GM19397 (cell line): ENCODE measurements around the gene LY6G6D.
A peak's percentile ranks its signal among the peaks of the same experiment; 100 is the strongest.
"Not testable (repeated sequence)": the region's sequence is repeated elsewhere in the genome, so short reads cannot be mapped to it uniquely, and the experiment has no call there.

Experiments used
- ATAC-seq: cut with Tn5 transposase; IDR thresholded peaks from one replicate; pipeline ENCODE4 v1.9.1; 2021; ENCODE audit warnings: mild to moderate bottlenecking, moderate library complexity; ENCODE audit not compliant: unreplicated experiment

LY6G6D gene

DNA sequence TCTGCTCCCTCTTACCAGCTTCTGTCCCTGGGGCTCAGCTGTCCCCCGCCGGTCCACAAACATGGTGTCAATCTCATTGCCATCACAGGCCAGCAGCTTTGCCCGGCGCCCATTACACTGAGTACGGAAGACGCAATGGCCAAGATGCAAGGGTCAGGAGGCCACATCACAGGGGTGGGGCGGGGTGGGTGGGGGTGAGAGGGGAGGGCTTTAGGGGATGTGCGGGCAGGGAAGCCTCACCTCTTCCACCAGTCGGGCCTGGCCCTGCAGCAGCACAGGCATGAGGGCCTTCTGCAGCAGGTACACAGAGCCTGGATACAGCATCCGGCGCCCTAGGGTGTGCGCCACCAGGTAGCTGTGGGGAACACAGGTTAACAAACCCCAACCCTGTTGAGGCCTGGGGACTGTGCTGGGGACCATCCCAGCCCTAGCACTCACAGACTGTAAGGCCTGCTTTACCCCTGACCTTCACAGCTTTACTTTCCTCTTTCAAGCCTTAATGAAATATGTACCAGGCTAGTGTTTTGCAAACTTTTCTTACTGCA lies 23.5 kb upstream of the LY6G6D start:
- ATAC-seq = no peak

DNA sequence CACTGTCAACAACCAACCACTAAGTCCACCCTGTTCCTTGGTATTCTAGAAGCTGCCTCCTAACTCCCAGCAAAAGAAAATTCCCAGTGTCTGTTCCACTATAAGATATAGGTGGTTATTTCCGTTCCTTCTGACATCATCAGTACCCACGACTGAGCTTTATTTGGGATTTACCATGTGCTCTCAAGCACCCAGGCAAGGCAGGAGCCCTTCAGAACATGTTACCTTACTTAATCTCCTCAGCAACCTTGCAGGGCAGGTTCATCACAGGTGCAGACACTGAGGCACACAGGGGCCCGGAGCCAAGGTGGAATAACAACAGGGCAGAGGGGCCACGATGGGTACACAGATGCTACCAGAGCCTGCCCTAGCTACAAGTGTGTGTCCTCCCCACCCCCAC lies 22.8 kb upstream of the LY6G6D start:
- no peak for ATAC-seq

DNA sequence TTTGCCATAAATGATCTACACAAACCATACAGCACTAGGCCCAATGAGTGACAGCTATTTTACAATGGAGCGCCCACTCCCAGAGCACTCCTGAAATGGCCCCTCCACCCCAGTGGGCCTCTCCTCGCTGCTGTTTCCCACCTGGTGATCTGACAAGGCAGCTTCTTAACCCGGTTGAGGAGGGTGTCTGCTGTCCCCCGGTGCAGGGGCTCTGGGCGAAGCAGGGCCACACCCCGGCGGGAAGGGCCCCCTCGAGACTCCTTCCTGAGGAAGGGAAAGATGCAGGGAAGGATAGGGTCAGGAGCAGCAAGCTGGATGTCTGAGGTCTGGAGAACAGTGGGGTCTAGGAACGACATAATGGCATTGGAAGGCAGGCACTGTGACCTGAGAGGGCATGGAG lies 22.3 kb upstream of the LY6G6D start:
- no peak for ATAC-seq

DNA sequence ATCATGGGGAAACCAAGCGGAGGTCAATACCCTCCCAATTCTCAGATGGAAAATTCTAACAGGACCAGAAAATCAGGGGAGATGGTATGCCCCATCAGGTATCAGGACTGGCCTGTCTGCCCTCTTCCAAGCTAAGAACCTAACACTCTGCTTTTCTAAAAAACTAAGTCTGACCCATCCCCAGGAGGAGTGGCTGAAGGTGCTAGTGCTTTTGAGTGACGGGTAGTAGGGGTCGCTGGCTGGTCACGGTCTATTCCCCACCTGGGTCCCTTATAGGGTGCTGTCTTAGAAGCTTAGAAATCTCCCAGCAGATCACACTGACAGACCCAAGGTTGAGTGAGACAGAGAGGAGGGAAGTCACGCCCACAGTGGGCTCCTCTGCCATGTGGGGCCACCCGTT lies 21.6 kb upstream of the LY6G6D start:
- no peak for ATAC-seq

DNA sequence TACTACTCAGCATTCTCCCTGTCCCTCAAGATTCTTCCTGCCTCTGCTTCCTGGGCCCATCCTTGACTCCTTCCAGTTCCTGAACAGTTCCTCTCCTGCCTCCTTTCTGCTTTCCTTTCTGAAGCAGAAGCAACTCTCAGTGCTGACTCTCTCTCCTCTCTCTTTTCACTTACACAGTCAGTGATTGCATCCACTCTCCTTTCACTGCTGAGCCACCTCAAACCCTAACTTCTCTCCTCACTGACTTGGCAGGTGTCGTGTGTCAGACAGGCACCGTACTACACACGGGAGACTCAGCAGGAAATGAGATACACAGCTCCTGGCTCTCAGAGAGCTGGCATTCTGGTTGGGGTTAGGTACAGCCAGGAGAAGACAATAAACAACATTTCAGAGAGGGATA lies 17.6 kb upstream of the LY6G6D start:
- no peak for ATAC-seq

DNA sequence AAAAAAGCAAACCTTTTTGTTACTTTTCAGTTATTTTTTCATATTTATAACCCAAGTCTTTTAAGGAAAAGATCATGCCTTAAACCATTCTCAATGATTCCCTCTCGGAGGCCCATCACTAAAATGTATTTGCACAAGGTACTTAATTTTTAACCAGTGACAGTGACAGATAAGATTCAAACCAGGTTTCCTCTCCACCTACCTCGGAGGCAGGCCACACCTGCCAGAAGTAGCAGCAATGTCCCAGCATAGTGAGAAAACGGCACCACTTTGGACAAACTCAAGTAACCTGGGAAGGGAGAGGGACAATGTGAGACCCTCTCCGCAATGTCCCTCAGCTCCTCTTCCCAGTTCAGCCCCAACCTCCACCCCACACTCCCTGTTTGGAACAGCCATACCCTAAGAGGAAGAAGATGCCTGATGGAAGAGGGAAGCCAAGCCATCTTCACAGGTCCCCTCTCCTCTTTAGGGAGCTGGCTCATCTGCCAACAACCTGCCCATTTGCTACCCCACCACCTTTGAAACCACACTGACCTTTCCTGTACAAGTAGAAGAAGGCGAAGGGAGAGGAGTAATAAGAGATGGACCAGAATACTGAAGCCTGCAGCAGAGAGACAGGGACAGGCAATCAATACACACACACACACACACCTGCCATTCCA lies 14.3 kb upstream of the LY6G6D start:
- no peak for ATAC-seq

DNA sequence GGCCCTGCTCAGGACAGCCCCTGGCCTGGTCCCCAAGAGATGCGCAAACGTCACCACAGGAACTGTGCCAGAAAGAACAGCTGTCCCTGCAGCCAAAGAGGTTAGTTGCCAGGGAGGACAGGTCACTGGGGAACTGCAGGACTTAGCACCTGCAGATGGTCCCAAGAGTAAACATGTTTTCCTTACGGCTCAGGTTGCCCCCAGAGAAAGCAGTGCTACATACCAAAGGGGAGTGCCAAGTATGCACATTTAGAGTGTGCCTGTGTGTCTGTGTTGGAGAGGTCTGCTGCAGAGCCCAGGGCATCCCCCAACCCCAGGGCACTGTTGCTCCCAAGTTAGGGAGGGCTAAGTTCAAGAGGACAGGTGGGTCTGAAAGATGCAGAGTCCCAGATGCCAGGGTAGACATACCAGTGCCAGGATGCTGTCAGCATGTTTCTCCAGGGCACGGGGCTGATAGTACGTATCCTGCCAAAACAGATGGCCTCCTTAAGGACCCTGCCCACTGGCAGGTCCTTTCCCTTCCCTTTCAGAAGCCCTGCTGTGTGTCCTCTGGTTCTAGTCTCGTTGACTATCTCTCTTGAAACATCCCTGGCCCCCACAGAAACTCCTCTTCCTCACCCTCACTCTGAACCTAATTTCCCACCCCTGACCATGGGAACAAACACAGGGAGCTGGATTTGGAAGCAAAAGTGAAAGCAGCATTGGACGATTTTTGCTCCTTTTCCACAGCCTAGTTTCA lies 13.3 kb upstream of the LY6G6D start:
- ATAC-seq = no peak

DNA sequence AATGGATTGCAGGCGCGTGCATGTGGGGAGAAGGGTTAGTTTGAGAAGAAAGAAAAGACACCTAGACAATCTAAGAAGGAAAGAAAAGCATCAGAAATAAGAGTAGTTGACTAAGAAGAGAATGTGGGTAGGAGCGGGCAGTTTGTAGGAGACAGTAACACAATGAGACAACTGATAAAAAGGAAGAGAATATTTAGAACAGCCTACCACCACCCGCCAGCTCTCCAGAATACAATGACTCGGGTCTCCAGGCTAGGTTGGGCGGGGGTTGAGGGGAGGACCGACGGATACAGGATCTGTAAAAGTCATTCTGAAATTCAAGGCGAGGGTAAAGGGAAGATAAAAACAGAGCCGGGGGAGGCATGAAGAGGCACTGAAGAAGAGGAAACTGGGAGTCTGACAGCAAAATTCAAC lies 12.7 kb upstream of the LY6G6D start:
- ATAC-seq = no peak

DNA sequence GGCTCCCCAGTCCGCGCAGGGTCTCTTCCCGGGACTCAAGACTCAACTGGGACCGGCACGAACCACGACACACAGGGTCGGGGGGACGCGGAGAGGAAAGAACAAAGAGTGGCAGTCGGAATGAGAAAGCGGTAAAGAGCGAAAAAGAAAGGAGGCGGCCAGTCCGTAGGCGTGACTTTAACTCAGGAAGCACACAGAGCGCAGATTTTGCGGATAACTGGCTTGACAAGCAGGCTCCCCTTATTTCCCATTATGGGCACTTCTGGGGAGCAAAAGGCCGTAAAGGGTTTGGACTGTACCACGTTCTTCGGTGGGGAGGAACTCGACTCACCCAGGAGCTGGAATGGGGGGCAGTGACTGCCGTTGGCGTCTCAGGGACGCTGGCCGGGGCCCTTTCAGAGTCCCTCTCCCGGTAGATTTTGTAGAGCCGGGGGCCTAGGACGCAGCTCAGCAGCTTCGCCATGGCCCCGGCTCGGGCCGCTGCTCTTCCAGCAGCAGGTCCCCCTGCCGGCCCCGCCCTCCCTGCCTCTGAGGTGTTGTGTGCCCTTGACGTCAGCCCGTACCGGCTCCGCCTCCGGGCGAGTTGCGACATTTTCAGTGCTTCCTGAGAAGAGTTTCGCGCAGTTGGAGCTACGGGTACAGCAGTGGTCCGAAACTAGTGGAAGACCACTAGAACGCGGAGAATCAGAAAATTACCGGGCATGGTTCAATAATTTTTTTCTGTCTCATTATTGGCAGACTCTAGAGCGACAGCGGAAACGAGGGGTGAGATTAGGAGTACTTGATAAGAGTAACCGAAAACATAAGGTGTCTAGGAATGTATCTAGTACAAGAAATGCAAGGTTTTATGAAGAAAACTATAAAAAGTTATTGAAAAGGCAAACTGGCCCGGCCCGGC lies 12.1 kb upstream of the LY6G6D start, which contains the start of gene ABHD16A:
TSS of gene ABHD16A (minus strand) at position 506 of the 898 bp plus-strand sequence. CDS start at position 463, 43 bp downstream.
- peak; percentile 91 for ATAC-seq

DNA sequence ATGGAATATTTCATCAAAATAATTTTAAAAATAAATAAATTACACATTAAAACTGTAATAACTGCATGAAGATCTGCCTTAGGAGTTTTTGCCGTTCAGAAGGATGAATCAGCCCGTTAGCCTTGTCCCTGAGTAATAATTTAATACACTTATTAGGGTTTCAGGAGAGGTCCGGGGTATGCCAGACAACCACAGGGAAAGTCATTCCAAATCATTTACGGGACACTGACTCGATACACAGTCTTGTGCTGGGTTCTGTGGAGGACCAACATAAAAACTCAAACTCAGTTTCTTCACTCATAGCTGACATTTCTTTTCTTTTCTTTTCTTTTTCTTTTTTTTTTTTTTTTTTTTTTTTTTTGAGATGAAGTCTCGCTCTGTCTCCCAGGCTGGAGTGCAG lies 9.2 kb upstream of the LY6G6D start:
- no peak for ATAC-seq

DNA sequence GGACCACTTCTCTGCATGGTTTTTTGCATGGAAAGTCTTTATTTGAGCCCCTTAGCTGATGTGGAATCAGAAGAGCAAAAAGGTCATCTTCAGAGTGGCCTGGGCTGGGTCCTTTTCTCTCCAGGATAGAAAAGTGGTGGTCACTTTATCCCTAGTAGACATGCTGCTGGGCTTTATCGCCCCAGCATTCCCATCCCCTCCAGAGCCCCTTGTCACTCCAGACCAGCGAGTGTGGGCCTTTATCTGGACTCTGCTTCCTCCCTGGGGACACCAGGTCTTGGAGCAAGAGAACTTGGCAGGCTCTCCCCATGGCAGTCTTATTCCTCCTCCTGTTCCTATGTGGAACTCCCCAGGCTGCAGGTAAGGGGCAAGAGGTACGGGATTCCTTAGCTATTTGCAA lies 8.5 kb upstream of the LY6G6D start, which contains the start of gene LY6G6F:
TSS of gene LY6G6F (plus strand) at position 268 of the 400 bp plus-strand sequence. CDS start at position 309, 41 bp downstream.
- no peak for ATAC-seq

DNA sequence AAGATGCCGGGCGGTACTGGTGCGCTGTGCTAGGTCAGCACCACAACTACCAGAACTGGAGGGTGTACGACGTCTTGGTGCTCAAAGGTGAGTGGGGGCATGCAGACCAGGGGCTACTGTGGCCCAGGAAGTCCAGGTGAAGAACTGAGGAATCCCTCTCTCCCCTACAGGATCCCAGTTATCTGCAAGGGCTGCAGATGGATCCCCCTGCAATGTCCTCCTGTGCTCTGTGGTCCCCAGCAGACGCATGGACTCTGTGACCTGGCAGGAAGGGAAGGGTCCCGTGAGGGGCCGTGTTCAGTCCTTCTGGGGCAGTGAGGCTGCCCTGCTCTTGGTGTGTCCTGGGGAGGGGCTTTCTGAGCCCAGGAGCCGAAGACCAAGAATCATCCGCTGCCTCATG lies 7.4 kb upstream of the LY6G6D start:
- ATAC-seq = no peak

DNA sequence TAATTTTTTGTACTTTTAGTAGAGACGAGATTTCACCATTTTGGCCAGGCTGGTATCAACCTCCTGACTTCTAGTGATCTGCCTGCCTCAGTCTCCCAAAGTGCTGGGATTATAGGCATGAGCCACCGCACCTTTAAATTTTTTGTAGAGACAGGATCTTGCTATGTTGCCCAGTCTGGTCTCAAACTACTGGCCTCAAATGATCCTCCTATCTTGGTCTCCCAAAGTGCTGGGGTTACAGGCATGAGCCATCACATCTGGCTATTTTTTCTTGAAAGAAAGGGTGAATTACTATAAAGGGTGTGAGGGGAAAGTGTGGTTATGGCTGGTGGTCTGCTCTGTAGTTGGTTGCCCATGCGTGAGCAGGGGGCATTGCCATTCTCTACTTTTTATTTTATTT lies 6.9 kb upstream of the LY6G6D start:
- ATAC-seq = no peak

DNA sequence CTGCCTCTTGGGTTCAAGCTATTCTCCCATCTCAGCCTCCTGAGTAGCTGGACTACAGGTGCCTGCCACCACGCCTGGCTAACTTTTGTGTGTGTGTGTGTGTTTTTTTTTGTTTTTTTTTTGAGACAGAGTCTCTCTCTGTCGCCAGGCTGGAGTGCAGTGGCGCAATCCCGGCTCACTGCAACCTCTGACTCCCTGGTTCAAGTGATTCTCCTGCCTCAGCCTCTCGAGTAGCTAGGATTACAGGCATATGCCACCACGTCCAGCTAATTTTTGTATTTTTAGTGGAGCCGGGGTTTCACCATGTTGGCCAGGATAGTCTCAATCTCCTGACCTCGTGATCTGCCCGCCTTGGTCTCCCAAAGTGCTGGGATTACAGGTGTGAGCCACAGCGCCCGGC lies 6.0 kb upstream of the LY6G6D start:
- ATAC-seq = not testable (repeated sequence)

DNA sequence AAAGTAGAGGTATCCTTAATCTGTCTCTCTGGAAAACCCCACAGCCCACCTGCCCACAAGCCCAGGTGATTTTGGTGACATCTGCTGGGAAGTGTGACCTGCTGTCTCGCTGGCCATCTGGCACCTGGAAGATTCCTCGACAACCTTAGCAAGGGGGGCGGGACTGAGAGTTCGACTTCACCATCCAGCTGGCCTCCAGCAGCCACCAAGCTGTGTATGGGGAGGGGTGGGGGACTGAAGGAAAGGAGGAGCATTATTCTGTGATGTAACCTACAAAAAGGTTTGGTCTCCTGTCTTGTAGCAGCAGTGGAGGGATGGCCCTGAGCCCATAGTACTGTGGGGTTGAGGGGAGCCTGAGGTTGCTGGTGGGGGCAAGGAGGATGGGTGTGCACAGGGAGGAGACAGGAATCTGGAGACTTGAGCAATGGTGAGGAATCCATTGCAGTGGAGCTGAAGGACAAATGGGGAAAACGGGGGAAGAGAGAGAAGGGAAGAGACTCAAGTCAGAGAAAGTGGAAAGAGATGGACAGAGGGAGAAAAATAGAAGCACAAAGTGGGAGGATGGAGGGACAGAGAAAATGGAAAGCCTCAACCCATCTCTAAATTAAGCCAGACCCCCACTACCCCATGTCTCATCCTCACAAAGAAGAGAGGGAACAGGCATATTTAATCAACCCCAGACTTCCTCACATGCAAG lies 4.5 kb upstream of the LY6G6D start:
- no peak for ATAC-seq

DNA sequence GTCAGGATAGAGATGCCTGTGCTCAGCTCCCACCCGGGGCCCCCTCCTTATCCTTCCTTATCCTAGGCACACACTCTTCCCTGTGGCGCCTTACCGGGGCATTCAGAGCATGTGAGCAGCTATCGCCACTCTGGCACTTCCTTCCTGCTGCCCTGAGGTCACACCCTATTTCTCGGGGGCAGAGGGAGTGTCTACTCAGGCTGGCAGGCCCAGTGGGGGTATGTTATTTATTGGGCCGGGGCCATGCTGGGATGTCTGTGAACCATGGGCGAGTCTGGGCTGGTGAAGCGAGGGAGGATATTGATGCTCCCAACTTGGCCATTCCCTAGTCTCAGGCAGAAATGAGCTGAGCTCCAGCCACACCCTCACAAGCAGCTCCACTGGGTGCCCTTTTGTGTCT lies 3.9 kb upstream of the LY6G6D start:
- ATAC-seq = no peak

DNA sequence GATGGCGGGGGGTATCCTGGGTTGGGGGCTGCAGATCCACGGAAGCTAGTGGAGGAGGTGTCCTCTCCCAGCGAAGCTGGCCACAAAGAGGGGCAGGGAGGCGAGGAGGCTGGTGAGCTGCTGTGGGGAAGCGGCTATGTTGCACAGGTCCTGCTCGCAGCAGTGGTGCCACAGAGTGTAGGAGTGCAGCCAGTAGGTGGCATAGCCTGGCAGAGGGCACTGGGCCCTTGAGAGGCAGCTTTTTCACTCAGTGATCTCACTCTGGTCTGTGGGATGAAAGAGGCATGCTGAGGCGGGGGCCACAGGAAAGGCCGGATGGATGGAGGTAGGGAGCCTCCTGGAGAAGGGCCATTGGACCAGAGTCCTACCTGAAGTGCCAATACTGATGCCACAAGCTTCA lies 2.9 kb upstream of the LY6G6D start:
- no peak for ATAC-seq

DNA sequence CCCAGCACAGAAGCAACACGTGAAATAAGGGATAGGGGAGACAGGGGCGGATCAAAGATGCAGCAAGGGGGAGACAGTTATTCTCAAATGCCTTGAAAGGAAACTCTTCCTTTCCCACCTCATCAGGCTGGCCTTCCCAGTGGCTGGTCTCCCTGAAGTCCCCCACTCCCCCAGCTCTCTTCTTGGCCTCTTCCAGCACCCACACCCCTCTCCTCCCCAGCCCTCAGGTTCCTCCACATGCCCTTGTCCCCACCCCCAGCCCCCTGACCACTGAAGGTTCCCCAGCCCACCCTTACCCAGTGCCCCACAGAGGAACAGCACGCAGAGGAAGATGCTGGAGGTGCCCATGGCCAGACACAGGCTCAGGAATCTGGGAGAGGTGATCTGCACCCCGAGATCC lies 1.7 kb upstream of the LY6G6D start:
- ATAC-seq = no peak

DNA sequence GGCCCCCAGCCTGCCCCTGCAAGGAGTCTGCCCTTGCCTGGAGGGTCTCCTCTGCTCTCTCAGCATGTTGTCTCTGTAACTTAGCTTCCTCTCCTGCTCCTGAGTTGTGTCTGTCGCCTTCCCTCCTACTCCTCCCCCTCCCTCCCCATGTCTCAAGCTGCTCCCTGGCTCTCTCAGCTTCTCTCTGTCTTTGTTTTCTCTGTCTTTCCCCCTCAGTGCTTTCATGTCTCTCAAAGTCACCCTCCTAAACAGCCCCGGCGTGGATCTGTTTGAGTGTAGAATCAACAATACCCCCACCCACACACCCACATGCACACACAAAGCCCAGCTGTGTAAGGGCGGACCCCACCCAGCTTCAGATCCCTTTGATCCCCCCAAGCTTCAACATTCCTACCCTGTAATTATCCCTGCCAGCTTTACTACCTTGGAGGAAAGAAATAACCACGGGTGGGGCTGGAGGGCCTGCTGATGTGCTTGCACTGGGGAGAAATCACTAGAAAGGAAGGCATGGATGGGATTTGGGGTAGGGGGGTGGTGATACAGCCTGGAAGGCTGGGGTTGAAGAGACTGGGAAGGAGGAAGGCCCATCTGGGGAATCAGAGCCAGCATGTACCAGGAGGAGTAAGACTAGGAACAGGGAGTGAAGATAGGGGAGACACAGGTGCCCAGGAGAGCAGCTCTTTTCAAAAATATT lies 1.0 kb upstream of the LY6G6D start:
- no peak for ATAC-seq
